B cell (primary cell): ENCODE data around the gene WASHC3. TPM values are rescaled to one million over a fixed set of nuclear protein-coding genes. Genes with fewer than 3 reads are reported as not detected.

Source experiments
- ATAC-seq: fragments of 200-7000 bp; cut with Tn5 transposase; one replicate; pipeline ENCODE4 v1.10.0; 2021; ENCODE audit warnings: low read depth, mild to moderate bottlenecking, moderate number of reproducible peaks, moderate library complexity
- CTCF ChIA-PET: fragments of 350-600 bp; sonication (Branson Sonifier 250); formaldehyde crosslinking; loops from one replicate; lab custom pipeline; 2021; ENCODE audit warnings: antibody characterized with exemption, inconsistent platforms; lab: Charles Lee
- POLR2A ChIA-PET: fragments of 350-600 bp; sonication (Branson Sonifier 250); formaldehyde crosslinking; loops from one replicate; lab custom pipeline; 2021; ENCODE audit warnings: antibody characterized with exemption; lab: Charles Lee
- DNase-seq: peaks from one replicate; pipeline ENCODE4 v3.0.0; 2013
- H2AFZ ChIP-seq: 2 replicates; pipeline ENCODE4 v1.6.1; 2012; ENCODE audit warnings: mild to moderate bottlenecking, low read depth, low read length; ENCODE audit not compliant: insufficient read depth, poor library complexity, severe bottlenecking
- H3K27ac ChIP-seq, 2 donors: 1 replicate in 1 of 2; 2 replicates in 1 of 2; pipeline ENCODE4 v1.5.1; 2012 to 2013; ENCODE audit warnings: low read length in 2 of 2, mild to moderate bottlenecking in 2 of 2, moderate library complexity in 1 of 2
- H3K27me3 ChIP-seq, 4 experiments: fragments of 200-600 bp in 1 of 4; sonication (generic) in 1 of 4; replicated peaks in 1 of 4; 1 replicate in 2 of 4; 2 replicates in 2 of 4; pipeline versions ENCODE4 v1.6.1 to v1.7.0; 2013 to 2016; ENCODE audit warnings: low read length in 3 of 4, mild to moderate bottlenecking in 2 of 4, mixed read lengths in 1 of 4, moderate library complexity in 1 of 4; ENCODE audit not compliant: insufficient read depth in 4 of 4, control insufficient read depth in 3 of 4; ENCODE audit errors: control extremely low read depth in 1 of 4
- H3K36me3 ChIP-seq, 2 experiments: replicated peaks in 1 of 2; 1 replicate in 1 of 2; 2 replicates in 1 of 2; pipeline versions ENCODE4 v1.6.1 to v1.7.1; 2013; ENCODE audit warnings: low read length in 1 of 2; ENCODE audit not compliant: insufficient read depth in 2 of 2, control insufficient read depth in 1 of 2; ENCODE audit errors: control extremely low read depth in 1 of 2, extremely low read depth in 1 of 2
- H3K4me1 ChIP-seq, 2 donors: fragments of 200-600 bp in 1 of 2; sonication (generic) in 1 of 2; 1 replicate in 1 of 2; 2 replicates in 1 of 2; pipeline versions ENCODE4 v1.5.1 to v1.6.1; 2013 to 2017; ENCODE audit warnings: low read length in 2 of 2; ENCODE audit not compliant: control insufficient read depth in 2 of 2, insufficient read depth in 2 of 2
- H3K4me2 ChIP-seq: replicated peaks from 2 replicates; pipeline ENCODE3; 2012; ENCODE audit warnings: mild to moderate bottlenecking, low read depth, low read length; ENCODE audit not compliant: poor library complexity, severe bottlenecking
- H3K4me3 ChIP-seq, 5 experiments: fragments of 200-600 bp in 1 of 5; sonication (generic) in 1 of 5; 1 replicate in 3 of 5; 2 replicates in 2 of 5; pipeline versions ENCODE4 v1.5.1 to v1.7.0; 2011 to 2016; ENCODE audit warnings: low read length in 4 of 5, mild to moderate bottlenecking in 4 of 5, low read depth in 2 of 5, control low read depth in 1 of 5, moderate library complexity in 1 of 5; ENCODE audit not compliant: insufficient read depth in 1 of 5; ENCODE audit errors: control extremely low read depth in 1 of 5, extremely low read depth in 1 of 5
- H3K79me2 ChIP-seq: fragments of 200-600 bp; sonication (generic); one replicate; pipeline ENCODE4 v1.6.0; 2016; ENCODE audit warnings: low read length; ENCODE audit not compliant: control insufficient read depth, insufficient read depth
- H3K9ac ChIP-seq: fragments of 200-600 bp; sonication (generic); 2 replicates; pipeline ENCODE4 v1.6.1; 2017; ENCODE audit warnings: mild to moderate bottlenecking, low read length, moderate library complexity
- H3K9me3 ChIP-seq, 3 donors: one replicate each; pipeline versions ENCODE4 v1.6.1 to v1.7.1; 2013; ENCODE audit warnings: low read length in 2 of 3; ENCODE audit not compliant: control insufficient read depth in 2 of 3, insufficient read depth in 1 of 3; ENCODE audit errors: control extremely low read depth in 1 of 3
- H4K20me1 ChIP-seq: 2 replicates; pipeline ENCODE4 v1.6.0; 2012; ENCODE audit warnings: mild to moderate bottlenecking, low read length; ENCODE audit not compliant: insufficient read depth, control insufficient read depth, poor library complexity, severe bottlenecking
- H3K27ac Mint-ChIP-seq: one replicate; pipeline ENCODE4 v1.8.0; 2021; ENCODE audit warnings: mixed read lengths
- H3K27me3 Mint-ChIP-seq: one replicate; pipeline ENCODE4 v1.8.0; 2021; ENCODE audit warnings: mixed read lengths
- H3K4me1 Mint-ChIP-seq: one replicate; pipeline ENCODE4 v1.8.0; 2021; ENCODE audit warnings: mixed read lengths
- H3K4me3 Mint-ChIP-seq: one replicate; pipeline ENCODE4 v1.8.0; 2021; ENCODE audit warnings: mixed read lengths
- H3K9me3 Mint-ChIP-seq: one replicate; pipeline ENCODE4 v1.8.0; 2022; ENCODE audit warnings: mixed read lengths; ENCODE audit not compliant: insufficient read depth
- CTCF ChIP-seq: fragments of 200-600 bp; IDR thresholded peaks from one replicate; pipeline ENCODE4 v1.8.0; 2022; ENCODE audit warnings: antibody characterized with exemption, mild to moderate bottlenecking
- EZH2 ChIP-seq: IDR thresholded peaks from 2 replicates; pipeline ENCODE4 v1.6.1; 2012; ENCODE audit warnings: borderline replicate concordance, low read depth, mild to moderate bottlenecking, moderate library complexity, low read length; ENCODE audit not compliant: insufficient read depth, poor library complexity, severe bottlenecking
- WGBS: methylation state at CpG from one replicate; pipeline ENCODE4 v1.1.5; 2013; ENCODE audit warnings: missing lambda C conversion rate; ENCODE audit not compliant: insufficient coverage; 5-methylcytosine and 5-hydroxymethylcytosine counted together
- intact Hi-C: fragments of 100-400 bp; cut with micrococcal nuclease; formaldehyde crosslinking; loops from one replicate; pipeline ENCODE4 v1.10.0; 2022
- polyA plus RNA-seq: library from polyadenylated mRNA; depleted of rRNA; stranded (reverse); fragments of >200 nt; gene quantifications from 2 replicates; pipeline ENCODE4 v1.2.3, GENCODE V29; 2012
- total RNA-seq, 2 donors: library from RNA; stranded (reverse); fragments of 120-200 nt in 1 of 2; gene quantifications; 1 replicate in 1 of 2; 2 replicates in 1 of 2; pipeline versions ENCODE4 v1.2.3 to v1.2.4, GENCODE V29; 2013 to 2022

WASHC3 gene
- total and polyA plus RNA-seq, 2 donors (not counting 1 experiment from before 2014, with no cell fraction given): 52.8 to 68.0 TPM

DNA sequence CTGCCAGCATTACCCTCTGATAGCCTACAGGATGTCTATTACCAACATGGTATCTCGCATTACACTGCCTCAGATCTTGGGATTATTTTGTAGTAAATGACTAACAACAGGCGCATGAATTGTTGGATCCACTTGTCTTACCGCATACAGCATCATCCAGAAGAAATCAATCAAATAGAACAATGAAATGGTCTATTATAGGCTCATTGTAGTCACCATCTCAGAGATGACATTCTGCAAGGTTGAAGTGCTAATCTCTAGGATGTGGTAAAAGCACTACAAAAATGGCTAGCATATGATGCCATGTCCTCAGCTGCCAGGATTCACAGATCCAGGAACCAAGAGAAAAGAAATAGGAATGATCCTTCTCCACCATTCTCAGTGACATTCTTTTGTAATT lies 52.0 kb downstream of the WASHC3 start:
- H3K9ac ChIP-seq: peak overlapping the region; percentile 48
- no peaks in the 10 kb centered on the region for H3K27me3 Mint-ChIP-seq
- ATAC-seq (no peak), DNase-seq (no peak)
- ChIA-PET POLR2A (interaction anchor here (0.6 to 1.2 kb wide), 4 partner anchors 52 to 687 kb away, joined by 3 to 4 read pairs (median 4); partner anchors contain the start of gene WASHC3), CTCF (interaction anchor here (1.6 kb wide), 1 partner anchor 69 kb away, joined by 8 read pairs; no protein-coding TSS in a partner anchor)
- WGBS: no CpG with 5 or more reads among the region's 3 CpGs
- H3K27ac Mint-ChIP-seq: peak overlapping the region; percentile 91
- peaks cover 20 to 22% of the 10 kb centered on the region in 2 donors for H3K4me1 ChIP-seq
- no peaks in the 10 kb centered on the region for H4K20me1 ChIP-seq
- H3K36me3 ChIP-seq: peaks cover 0 to 5% of the 10 kb centered on the region in 2 experiments
- peak overlapping the region; percentile 55 to 79 for H3K27ac ChIP-seq
- peak overlapping the region in 3 of 5 experiments; percentile 16 to 25 (median 20) for H3K4me3 ChIP-seq
- intact Hi-C loops: loop anchor here (1.0 to 2.0 kb wide), 6 partner anchors 53 to 132 kb away; partner anchors contain the start of genes DRAM1, NUP37 and PARPBP
- no peaks in the 10 kb centered on the region for H3K27me3 ChIP-seq
- peaks cover 35% of the 10 kb centered on the region for H3K4me1 Mint-ChIP-seq
- peak overlapping the region; percentile 69 for H3K4me2 ChIP-seq
- H3K4me3 Mint-ChIP-seq: peak overlapping the region; percentile 73
- TF ChIP-seq EZH2 (no peak), CTCF (no peak)
- H2AFZ ChIP-seq: no peak overlapping the region
- no peaks in the 10 kb centered on the region for H3K9me3 Mint-ChIP-seq
- no peaks in the 10 kb centered on the region for H3K9me3 ChIP-seq
- no peaks in the 10 kb centered on the region for H3K79me2 ChIP-seq

- Mint-ChIP-seq H3K27ac (peak overlapping the region; percentile 4), H3K27me3 (no peaks in the 10 kb centered on the region), H3K4me1 (peaks cover 35% of the 10 kb centered on the region), H3K9me3 (no peaks in the 10 kb centered on the region), H3K4me3 (no peak overlapping the region)
- Histone ChIP-seq H2AFZ (no peak overlapping the region), H4K20me1 (no peaks in the 10 kb centered on the region), H3K79me2 (no peaks in the 10 kb centered on the region), H3K36me3 (peaks cover 0 to 5% of the 10 kb centered on the region in 2 experiments), H3K9me3 (no peaks in the 10 kb centered on the region), H3K9ac (no peak overlapping the region), H3K4me1 (peaks cover 20 to 22% of the 10 kb centered on the region in 2 donors), H3K4me2 (no peak overlapping the region), H3K27ac (no peak overlapping the region), H3K27me3 (no peaks in the 10 kb centered on the region), H3K4me3 (no peak overlapping the region)
- DNase-seq: no peak
- no peak for TF ChIP-seq CTCF
- TF ChIP-seq EZH2: no peak
- ChIA-PET CTCF (interaction anchor here (0.6 kb wide), 1 partner anchor 186 kb away, joined by 3 read pairs; no protein-coding TSS in a partner anchor), POLR2A (no interaction called here)
- no CpG with 5 or more reads among the region's 1 CpG for WGBS
- no peak for ATAC-seq
- intact Hi-C loops: no loop called here
Measured at GRCh38 chr12:102008615-102009126, 53.1 kb downstream of the WASHC3 start.
